Body of pancreas (tissue), 4 donors: ENCODE data around the gene WDR11. TPM values are rescaled to one million over a fixed set of nuclear protein-coding genes. Genes with fewer than 3 reads are reported as not detected.

Source experiments
- ATAC-seq: fragments of 150-250 bp; one replicate; pipeline ENCODE4 v1.9.1; 2016
- DNase-seq, 4 donors: peaks; one replicate each; pipeline ENCODE4 v3.0.0-alpha.2; 2019
- H3K27ac ChIP-seq, 4 donors: fragments of 200-600 bp; sonication (generic); 1 replicate in 3 of 4; 2 replicates in 1 of 4; pipeline versions ENCODE4 v1.5.1 to v1.6.1; 2016 to 2019; ENCODE audit warnings: mild to moderate bottlenecking in 1 of 4, mixed read lengths in 1 of 4, moderate library complexity in 1 of 4
- H3K27me3 ChIP-seq, 2 donors: fragments of 200-600 bp; sonication (generic); one replicate each; pipeline ENCODE4 v1.6.0; 2016; ENCODE audit warnings: mild to moderate bottlenecking in 1 of 2
- H3K36me3 ChIP-seq, 2 donors: fragments of 200-600 bp; sonication (generic); replicated peaks in 1 of 2; 2 replicates each; pipeline ENCODE4 v1.5.1; 2016; ENCODE audit warnings: low read depth in 2 of 2; ENCODE audit not compliant: insufficient read depth in 1 of 2
- H3K4me1 ChIP-seq: fragments of 200-600 bp; sonication (generic); one replicate; pipeline ENCODE4 v1.6.0; 2016
- H3K4me3 ChIP-seq, 2 donors: fragments of 200-600 bp; sonication (generic); 1 replicate in 1 of 2; 2 replicates in 1 of 2; pipeline ENCODE4 v1.5.1; 2016 to 2019
- H3K9me3 ChIP-seq, 3 donors: fragments of 200-600 bp; sonication (generic); 1 replicate in 2 of 3; 2 replicates in 1 of 3; pipeline ENCODE4 v1.5.1; 2016
- POLR2A ChIP-seq, 3 donors: fragments of 450-650 bp; IDR thresholded peaks; one replicate each; pipeline ENCODE4 v1.6.1; 2016; ENCODE audit warnings: antibody characterized with exemption in 3 of 3, mild to moderate bottlenecking in 2 of 3
- WGBS, 2 donors: methylation state at CpG; one replicate each; pipeline ENCODE4 v1.1.5; 2017; 5-methylcytosine and 5-hydroxymethylcytosine counted together
- intact Hi-C: fragments of 100-400 bp; cut with DNase I; formaldehyde crosslinking; loops from one replicate; pipeline ENCODE4 v1.15.1; 2023
- total RNA-seq, 2 donors: library from RNA; depleted of rRNA; stranded (reverse); fragments of >200 nt; gene quantifications; one replicate each; pipeline ENCODE4 v1.1.0, GENCODE V29; 2016
- TF ChIP-seq, protein P1 (sequence below), 7 experiments: fragments of 450-650 bp in 4 of 7; fragments of 200-600 bp in 3 of 7; sonication (generic) in 3 of 7; IDR thresholded peaks; one replicate each; pipeline ENCODE4 v1.5.1; 2016 to 2019; ENCODE audit warnings: antibody characterized with exemption in 7 of 7

WDR11 gene
- total RNA-seq, 2 donors from 2014 or later: 24.7 to 43.3 TPM

DNA sequence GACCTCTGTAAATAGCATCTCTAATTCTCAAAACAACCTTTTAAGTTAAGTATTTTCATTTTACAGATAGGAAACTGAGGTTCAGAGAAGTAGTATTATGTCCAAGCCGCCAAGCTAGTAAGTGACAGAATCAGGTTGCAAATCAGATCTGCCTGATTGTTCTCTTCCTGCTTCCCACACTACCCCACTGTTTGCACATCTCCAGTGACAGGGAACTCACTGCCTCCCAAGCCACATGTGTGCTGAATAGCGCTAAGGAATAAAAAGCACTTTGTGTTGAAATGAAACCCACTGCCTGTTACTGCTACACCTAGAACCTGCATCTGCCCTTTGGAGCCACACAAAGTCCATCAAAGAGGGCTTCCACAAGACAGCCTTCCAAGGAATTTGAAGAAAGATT is 45.1 kb upstream of the WDR11 start:
- Histone ChIP-seq H3K4me1 (no peaks in the 10 kb centered on the region), H3K4me3 (no peak overlapping the region), H3K27ac (no peak overlapping the region), H3K27me3 (no peaks in the 10 kb centered on the region), H3K36me3 (no peaks in the 10 kb centered on the region), H3K9me3 (no peaks in the 10 kb centered on the region)
- TF ChIP-seq, protein P1, sequence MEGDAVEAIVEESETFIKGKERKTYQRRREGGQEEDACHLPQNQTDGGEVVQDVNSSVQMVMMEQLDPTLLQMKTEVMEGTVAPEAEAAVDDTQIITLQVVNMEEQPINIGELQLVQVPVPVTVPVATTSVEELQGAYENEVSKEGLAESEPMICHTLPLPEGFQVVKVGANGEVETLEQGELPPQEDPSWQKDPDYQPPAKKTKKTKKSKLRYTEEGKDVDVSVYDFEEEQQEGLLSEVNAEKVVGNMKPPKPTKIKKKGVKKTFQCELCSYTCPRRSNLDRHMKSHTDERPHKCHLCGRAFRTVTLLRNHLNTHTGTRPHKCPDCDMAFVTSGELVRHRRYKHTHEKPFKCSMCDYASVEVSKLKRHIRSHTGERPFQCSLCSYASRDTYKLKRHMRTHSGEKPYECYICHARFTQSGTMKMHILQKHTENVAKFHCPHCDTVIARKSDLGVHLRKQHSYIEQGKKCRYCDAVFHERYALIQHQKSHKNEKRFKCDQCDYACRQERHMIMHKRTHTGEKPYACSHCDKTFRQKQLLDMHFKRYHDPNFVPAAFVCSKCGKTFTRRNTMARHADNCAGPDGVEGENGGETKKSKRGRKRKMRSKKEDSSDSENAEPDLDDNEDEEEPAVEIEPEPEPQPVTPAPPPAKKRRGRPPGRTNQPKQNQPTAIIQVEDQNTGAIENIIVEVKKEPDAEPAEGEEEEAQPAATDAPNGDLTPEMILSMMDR (IDR thresholded peaks at IDR 0.05): no peak
- TF ChIP-seq POLR2A (IDR thresholded peaks at IDR 0.05): no peak
- DNase-seq (no peak), ATAC-seq (no peak)
- intact Hi-C loops: no loop called here
- WGBS, 2 donors: 74 to 79% methylated on average over 2 of the region's 2 CpGs

DNA sequence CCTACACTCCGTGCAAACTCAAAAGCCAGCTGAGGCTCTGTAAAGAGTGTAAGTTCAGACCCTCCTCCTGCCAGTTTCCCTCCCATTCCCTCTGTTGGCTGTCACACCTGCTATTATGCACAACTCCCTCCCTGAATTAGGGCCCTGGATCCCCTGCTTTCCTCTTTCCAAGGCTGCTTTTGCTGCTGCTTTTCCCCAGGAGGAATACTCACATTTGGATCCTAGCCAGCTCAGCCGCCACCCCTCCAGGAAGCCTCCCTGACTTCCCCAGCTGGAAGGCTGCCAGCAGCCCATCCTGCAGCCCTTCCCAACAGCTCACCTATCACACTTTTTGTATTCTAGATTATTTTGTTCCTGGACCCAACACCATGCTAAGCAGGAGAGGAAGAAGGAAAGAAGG is 40.9 kb upstream of the WDR11 start:
- H3K4me1 ChIP-seq: no peaks in the 10 kb centered on the region
- 16 to 23% methylated on average over 2 of the region's 2 CpGs for WGBS, 2 donors
- no peaks in the 10 kb centered on the region for H3K36me3 ChIP-seq
- intact Hi-C loops: no loop called here
- no peak overlapping the region for H3K4me3 ChIP-seq
- no peak for ATAC-seq
- TF ChIP-seq, protein P1 (IDR thresholded peaks at IDR 0.05): no peak
- no peak for TF ChIP-seq POLR2A (IDR thresholded peaks at IDR 0.05)
- no peaks in the 10 kb centered on the region for H3K27me3 ChIP-seq
- no peaks in the 10 kb centered on the region for H3K9me3 ChIP-seq
- H3K27ac ChIP-seq: no peak overlapping the region
- no peak for DNase-seq

DNA sequence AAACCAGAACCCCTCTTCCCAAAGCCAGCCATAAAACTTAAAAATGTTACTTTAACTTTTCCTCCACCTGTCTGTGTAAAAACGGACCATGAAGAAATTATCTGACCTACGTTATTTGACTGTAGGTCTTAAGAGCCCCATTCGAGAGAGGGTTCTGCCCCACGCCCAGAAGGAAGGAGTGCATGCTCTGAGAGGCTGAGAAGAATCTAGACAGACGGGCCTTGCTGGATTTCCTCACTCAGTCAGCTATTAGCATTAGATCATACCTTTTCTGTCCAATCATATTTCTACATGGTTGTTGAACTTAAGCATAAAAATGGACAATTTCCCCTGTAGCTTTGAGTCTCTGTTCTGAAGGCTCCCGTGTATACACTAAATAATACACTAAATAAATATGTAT is 38.1 kb upstream of the WDR11 start:
- no peak for TF ChIP-seq POLR2A (IDR thresholded peaks at IDR 0.05)
- TF ChIP-seq, protein P1 (IDR thresholded peaks at IDR 0.05): no peak
- Histone ChIP-seq H3K36me3 (no peaks in the 10 kb centered on the region), H3K27ac (no peak overlapping the region), H3K4me3 (no peak overlapping the region), H3K9me3 (no peaks in the 10 kb centered on the region), H3K4me1 (no peaks in the 10 kb centered on the region), H3K27me3 (no peaks in the 10 kb centered on the region)
- no peak for DNase-seq
- whole genome bisulfite sequencing, 2 donors: 45 to 52% methylated on average over 6 of the region's 6 CpGs
- intact Hi-C loops: no loop called here
- ATAC-seq: no peak

DNA sequence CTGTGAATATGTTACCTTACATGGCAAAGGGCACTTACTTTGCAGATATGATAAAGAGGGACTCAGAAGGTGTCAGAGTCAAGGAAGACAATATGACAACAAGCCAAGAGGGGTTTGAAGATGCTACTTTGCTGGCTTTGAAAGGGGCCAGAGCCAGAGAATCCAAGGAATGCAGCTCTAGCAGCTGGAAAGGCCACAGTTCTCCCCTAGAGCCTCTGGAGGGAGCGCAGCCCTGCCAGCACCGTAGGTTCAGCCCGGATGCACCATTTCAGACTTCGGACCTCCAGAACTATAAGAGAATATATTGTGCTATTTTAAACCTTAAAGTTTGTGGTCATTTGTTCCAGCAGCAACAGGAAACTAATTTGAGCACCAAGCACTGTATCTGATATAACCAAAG is 32.9 kb upstream of the WDR11 start:
- Histone ChIP-seq H3K27ac (no peak overlapping the region), H3K36me3 (no peaks in the 10 kb centered on the region), H3K4me1 (no peaks in the 10 kb centered on the region), H3K9me3 (no peaks in the 10 kb centered on the region), H3K4me3 (no peak overlapping the region), H3K27me3 (peaks cover 0 to 2% of the 10 kb centered on the region in 2 donors)
- intact Hi-C loops: no loop called here
- 64 to 79% methylated on average over 4 of the region's 4 CpGs for WGBS, 2 donors
- TF ChIP-seq, protein P1 (IDR thresholded peaks at IDR 0.05): no peak
- ATAC-seq (no peak), DNase-seq (no peak)

DNA sequence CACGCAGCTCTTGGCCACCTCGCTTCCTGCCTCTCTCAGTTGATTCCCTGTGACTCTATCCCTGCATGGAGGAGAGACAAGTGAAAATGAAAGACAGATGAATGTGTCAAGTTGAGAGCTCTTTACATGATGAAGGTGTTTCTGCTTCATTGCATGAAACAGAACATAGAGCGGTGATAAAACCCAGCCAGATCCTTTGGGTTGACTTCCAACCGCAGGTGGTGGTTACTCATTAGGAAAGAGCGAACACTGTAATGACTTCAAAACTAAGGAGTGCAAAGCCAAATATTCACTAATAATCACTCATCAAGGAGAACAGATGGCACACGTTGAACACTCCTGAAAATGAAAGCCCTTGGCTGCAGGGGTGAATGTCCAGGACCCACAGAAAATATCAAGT is 31.8 kb upstream of the WDR11 start:
- Histone ChIP-seq H3K36me3 (no peaks in the 10 kb centered on the region), H3K27ac (no peak overlapping the region), H3K9me3 (no peaks in the 10 kb centered on the region), H3K27me3 (peaks cover 0 to 8% of the 10 kb centered on the region in 2 donors), H3K4me1 (no peaks in the 10 kb centered on the region), H3K4me3 (no peak overlapping the region)
- no peak for ATAC-seq
- intact Hi-C loops: no loop called here
- 75% methylated on average over 6 of the region's 6 CpGs for WGBS, 2 donors
- DNase-seq: no peak
- no peak for TF ChIP-seq POLR2A (IDR thresholded peaks at IDR 0.05)
- TF ChIP-seq, protein P1 (IDR thresholded peaks at IDR 0.05): no peak
